Hepatocyte (in vitro differentiated cells): ENCODE data around the gene ANAPC15. TPM values are rescaled to one million over a fixed set of nuclear protein-coding genes. Genes with fewer than 3 reads are reported as not detected.

Experiments used
- DNase-seq: peaks from one replicate; pipeline ENCODE4 v3.0.0-alpha.2; 2016; ENCODE audit warnings: low spot score
- H2AFZ ChIP-seq: fragments of 200-600 bp; sonication (generic); 2 replicates; pipeline ENCODE4 v1.6.0; 2016; ENCODE audit warnings: antibody characterized with exemption, mild to moderate bottlenecking
- H3K27ac ChIP-seq: fragments of 200-600 bp; sonication (generic); 2 replicates; pipeline ENCODE4 v1.5.1; 2016; ENCODE audit warnings: mild to moderate bottlenecking
- H3K27me3 ChIP-seq: fragments of 200-600 bp; sonication (generic); 2 replicates; pipeline ENCODE4 v1.6.1; 2016
- H3K36me3 ChIP-seq: fragments of 200-600 bp; sonication (generic); replicated peaks from 2 replicates; pipeline ENCODE4 v1.5.1; 2016; ENCODE audit warnings: low read depth; ENCODE audit not compliant: insufficient read depth
- H3K4me1 ChIP-seq: fragments of 200-600 bp; sonication (generic); 2 replicates; pipeline ENCODE4 v1.5.1; 2016; ENCODE audit warnings: mild to moderate bottlenecking, moderate library complexity; ENCODE audit not compliant: insufficient read depth
- H3K4me2 ChIP-seq: fragments of 200-600 bp; sonication (generic); 2 replicates; pipeline ENCODE4 v1.6.0; 2016
- H3K4me3 ChIP-seq: fragments of 200-600 bp; sonication (generic); 2 replicates; pipeline ENCODE4 v1.5.1; 2016; ENCODE audit warnings: mild to moderate bottlenecking
- H3K79me2 ChIP-seq: fragments of 200-600 bp; sonication (generic); 2 replicates; pipeline ENCODE4 v1.6.0; 2017; ENCODE audit warnings: mild to moderate bottlenecking
- H3K9me2 ChIP-seq: fragments of 200-600 bp; sonication (generic); replicated peaks from 2 replicates; pipeline ENCODE4 v1.6.0; 2017; ENCODE audit warnings: mild to moderate bottlenecking; ENCODE audit not compliant: insufficient read depth
- H3K9me3 ChIP-seq: fragments of 200-600 bp; sonication (generic); 2 replicates; pipeline ENCODE4 v1.5.1; 2016; ENCODE audit warnings: low read depth, mild to moderate bottlenecking
- H4K20me1 ChIP-seq: fragments of 200-600 bp; sonication (generic); 2 replicates; pipeline ENCODE4 v1.6.0; 2016; ENCODE audit warnings: mild to moderate bottlenecking; ENCODE audit not compliant: insufficient read depth, poor library complexity, severe bottlenecking
- EZH2 ChIP-seq: fragments of 200-600 bp; sonication (generic); IDR thresholded peaks from 2 replicates; pipeline ENCODE4 v1.6.1; 2016; ENCODE audit warnings: antibody characterized with exemption, mild to moderate bottlenecking, borderline replicate concordance
- EZH2phosphoT487 ChIP-seq: fragments of 200-600 bp; sonication (generic); IDR thresholded peaks from one replicate; pipeline ENCODE4 v1.6.1; 2018; ENCODE audit warnings: antibody characterized with exemption, mild to moderate bottlenecking, low read depth, moderate library complexity; ENCODE audit not compliant: unreplicated experiment, severe bottlenecking
- WGBS: methylation state at CpG from one replicate; pipeline ENCODE4 v1.1.6; 2016; ENCODE audit warnings: low lambda C conversion rate; ENCODE audit errors: missing lambda C conversion rate; 5-methylcytosine and 5-hydroxymethylcytosine counted together
- polyA plus RNA-seq: library from polyadenylated mRNA; unstranded; fragments of >200 nt; fragmentation: Nextera tagmentation; extraction: Ambion mirVana; gene quantifications from 2 replicates; pipeline ENCODE4 v1.2.1, GENCODE V29; 2016
- total RNA-seq: library from RNA; depleted of rRNA; stranded (reverse); fragments of >200 nt; gene quantifications from 2 replicates; pipeline ENCODE4 v1.2.3, GENCODE V29; 2014
- TF ChIP-seq, protein P1 (sequence below): fragments of 200-600 bp; sonication (generic); IDR thresholded peaks from 2 replicates; pipeline ENCODE4 v1.5.1; 2016; ENCODE audit warnings: antibody characterized with exemption, mild to moderate bottlenecking; ENCODE audit not compliant: poor library complexity

Gene ANAPC15
- total and polyA plus RNA-seq, 2 experiments from 2014 or later = 17.6 to 42.5 TPM

DNA sequence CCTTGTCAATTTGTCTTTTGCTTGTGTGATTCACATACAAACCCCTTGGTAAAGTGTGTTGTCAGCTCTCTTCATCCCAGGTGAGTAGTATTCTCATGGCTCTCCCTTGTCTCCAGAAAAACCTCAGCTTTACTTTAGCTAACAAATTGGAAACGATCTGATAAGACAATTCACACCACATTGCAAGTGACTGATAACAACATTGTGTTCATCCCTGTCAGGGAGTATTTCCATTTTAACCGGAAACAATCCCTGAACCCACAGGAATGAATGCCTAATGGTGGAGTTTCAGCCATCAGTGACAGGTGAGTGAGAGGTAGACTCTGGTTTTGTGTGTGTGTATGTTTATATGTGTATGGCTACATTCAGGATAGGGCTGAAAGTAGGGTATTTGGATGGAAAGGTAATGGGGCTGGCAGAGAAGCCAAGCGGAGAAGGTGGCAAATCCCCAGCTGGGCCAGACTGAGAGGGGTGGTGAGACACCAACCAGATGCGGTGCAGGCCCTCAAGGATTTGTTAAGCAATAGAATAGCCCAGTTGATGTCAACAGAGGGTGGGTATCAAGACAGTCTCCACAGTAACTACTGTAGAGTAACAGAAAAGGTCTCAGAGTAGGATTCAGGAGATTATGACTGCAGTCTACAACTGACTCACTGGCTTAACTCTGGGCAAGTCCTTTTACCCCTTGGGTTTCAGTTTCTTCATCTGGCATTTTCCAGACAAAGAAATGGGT lies 24.3 kb downstream of the ANAPC15 start:
- no peak overlapping the region for H3K4me3 ChIP-seq
- no peak overlapping the region for H2AFZ ChIP-seq
- 74% methylated on average over 4 of the region's 4 CpGs for WGBS
- H3K36me3 ChIP-seq = no peaks in the 10 kb centered on the region
- H3K9me2 ChIP-seq = no peaks in the 10 kb centered on the region
- H3K4me2 ChIP-seq = no peak overlapping the region
- no peaks in the 10 kb centered on the region for H3K4me1 ChIP-seq
- H3K27me3 ChIP-seq = no peaks in the 10 kb centered on the region
- H3K9me3 ChIP-seq = no peaks in the 10 kb centered on the region
- H3K27ac ChIP-seq = no peak overlapping the region
- DNase-seq = no peak
- H4K20me1 ChIP-seq = no peaks in the 10 kb centered on the region
- TF ChIP-seq EZH2 = no peak
- TF ChIP-seq EZH2phosphoT487 = no peak
- TF ChIP-seq, protein P1, sequence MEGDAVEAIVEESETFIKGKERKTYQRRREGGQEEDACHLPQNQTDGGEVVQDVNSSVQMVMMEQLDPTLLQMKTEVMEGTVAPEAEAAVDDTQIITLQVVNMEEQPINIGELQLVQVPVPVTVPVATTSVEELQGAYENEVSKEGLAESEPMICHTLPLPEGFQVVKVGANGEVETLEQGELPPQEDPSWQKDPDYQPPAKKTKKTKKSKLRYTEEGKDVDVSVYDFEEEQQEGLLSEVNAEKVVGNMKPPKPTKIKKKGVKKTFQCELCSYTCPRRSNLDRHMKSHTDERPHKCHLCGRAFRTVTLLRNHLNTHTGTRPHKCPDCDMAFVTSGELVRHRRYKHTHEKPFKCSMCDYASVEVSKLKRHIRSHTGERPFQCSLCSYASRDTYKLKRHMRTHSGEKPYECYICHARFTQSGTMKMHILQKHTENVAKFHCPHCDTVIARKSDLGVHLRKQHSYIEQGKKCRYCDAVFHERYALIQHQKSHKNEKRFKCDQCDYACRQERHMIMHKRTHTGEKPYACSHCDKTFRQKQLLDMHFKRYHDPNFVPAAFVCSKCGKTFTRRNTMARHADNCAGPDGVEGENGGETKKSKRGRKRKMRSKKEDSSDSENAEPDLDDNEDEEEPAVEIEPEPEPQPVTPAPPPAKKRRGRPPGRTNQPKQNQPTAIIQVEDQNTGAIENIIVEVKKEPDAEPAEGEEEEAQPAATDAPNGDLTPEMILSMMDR = no peak
- peaks cover 4% of the 10 kb centered on the region for H3K79me2 ChIP-seq

GRCh38 chr11:72085621-72086351 lies 26.7 kb downstream of the ANAPC15 start:
- Histone ChIP-seq H3K79me2 (no peaks in the 10 kb centered on the region), H3K9me2 (no peaks in the 10 kb centered on the region), H3K27me3 (no peaks in the 10 kb centered on the region), H3K36me3 (no peaks in the 10 kb centered on the region), H3K4me3 (no peak overlapping the region), H3K9me3 (no peaks in the 10 kb centered on the region), H3K4me2 (no peak overlapping the region), H3K4me1 (no peaks in the 10 kb centered on the region), H4K20me1 (no peaks in the 10 kb centered on the region), H3K27ac (no peak overlapping the region), H2AFZ (no peak overlapping the region)
- DNase-seq = no peak
- TF ChIP-seq EZH2 = no peak
- TF ChIP-seq EZH2phosphoT487 = no peak
- TF ChIP-seq, protein P1 = no peak
- WGBS = 88% methylated on average over 3 of the region's 3 CpGs

GRCh38 chr11:72084965-72085364 lies 27.5 kb downstream of the ANAPC15 start:
- no peaks in the 10 kb centered on the region for H3K9me3 ChIP-seq
- TF ChIP-seq EZH2 (no peak), EZH2phosphoT487 (no peak)
- TF ChIP-seq, protein P1 = no peak
- no peaks in the 10 kb centered on the region for H3K36me3 ChIP-seq
- no peaks in the 10 kb centered on the region for H4K20me1 ChIP-seq
- no peak for DNase-seq
- WGBS = 95% methylated on average over 1 of the region's 1 CpG
- H2AFZ ChIP-seq = no peak overlapping the region
- H3K4me3 ChIP-seq = no peak overlapping the region
- no peaks in the 10 kb centered on the region for H3K79me2 ChIP-seq
- H3K27ac ChIP-seq = no peak overlapping the region
- no peaks in the 10 kb centered on the region for H3K9me2 ChIP-seq
- no peak overlapping the region for H3K4me2 ChIP-seq
- no peaks in the 10 kb centered on the region for H3K27me3 ChIP-seq
- no peaks in the 10 kb centered on the region for H3K4me1 ChIP-seq
